EH (cell line): Measurements from ENCODE around the gene APLP2.
A peak's percentile ranks its signal among the peaks of the same experiment; 100 is the strongest.
"Not testable (repeated sequence)": the region's sequence is repeated elsewhere in the genome, so short reads cannot be mapped to it uniquely, and the experiment has no call there.

Experiments
- DNase-seq: peaks from one replicate; pipeline ENCODE4 v3.0.0-alpha.2; 2015; ENCODE audit warnings: low read depth

The APLP2 gene

DNA sequence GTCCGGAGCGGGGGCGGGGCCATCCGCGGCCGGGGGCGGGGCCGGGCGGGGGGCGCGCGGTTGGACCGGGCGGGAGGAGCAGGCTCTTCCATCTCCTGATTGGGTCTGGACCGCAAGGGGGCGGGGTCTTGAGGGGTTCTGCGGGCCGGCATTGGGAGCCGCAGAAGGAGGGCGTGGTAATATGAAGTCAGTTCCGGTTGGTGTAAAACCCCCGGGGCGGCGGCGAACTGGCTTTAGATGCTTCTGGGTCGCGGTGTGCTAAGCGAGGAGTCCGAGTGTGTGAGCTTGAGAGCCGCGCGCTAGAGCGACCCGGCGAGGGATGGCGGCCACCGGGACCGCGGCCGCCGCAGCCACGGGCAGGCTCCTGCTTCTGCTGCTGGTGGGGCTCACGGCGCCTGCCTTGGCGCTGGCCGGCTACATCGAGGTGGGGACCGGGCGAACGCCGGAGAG lies at the start of gene APLP2:
APLP2 (plus strand) TSS at position 236 of the 450 bp plus-strand sequence; CDS start at position 320, 84 bp downstream.
- DNase-seq = peak; percentile 99

DNA sequence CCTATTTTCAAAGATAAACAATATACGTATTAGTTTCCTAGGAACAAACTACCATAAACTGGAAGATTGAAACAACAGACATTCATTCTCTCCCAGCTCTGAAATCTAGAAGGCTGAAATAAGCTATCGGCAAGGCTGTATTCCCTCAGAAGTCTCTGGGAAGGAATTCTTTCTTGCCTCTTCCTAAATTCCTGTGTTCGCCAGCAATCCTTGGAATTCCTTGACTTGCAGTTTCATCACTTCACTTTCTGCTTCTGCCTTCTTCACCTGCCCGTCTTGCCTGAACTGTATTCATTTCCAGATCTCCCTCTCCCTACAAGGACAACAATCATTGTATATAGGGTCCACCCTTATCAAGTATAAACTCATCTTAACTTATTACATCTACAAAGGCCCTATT lies 49.4 kb upstream of the APLP2 start:
- DNase-seq = peak; percentile 54

- not testable (repeated sequence) for DNase-seq
These were observed 48.1 kb upstream of the APLP2 start for GRCh38 chr11:130021606-130022005.

DNA sequence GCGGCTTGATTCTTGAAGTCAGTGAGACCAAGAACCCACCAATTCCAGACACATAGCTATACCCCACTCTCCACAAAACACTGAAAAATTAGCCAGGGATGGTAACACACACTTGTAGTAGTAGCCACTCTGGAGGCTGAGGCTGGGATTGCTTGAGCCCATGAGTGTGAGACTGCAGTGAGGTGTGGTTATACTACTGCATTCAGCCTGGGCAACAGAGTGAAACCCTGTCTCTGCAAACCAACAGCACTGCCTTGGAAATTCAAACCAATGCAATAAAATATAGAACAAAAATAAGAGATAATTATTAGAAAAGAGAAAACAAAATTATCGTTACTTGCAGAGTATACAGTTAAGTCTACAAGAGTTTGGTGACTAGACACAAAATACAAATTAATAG lies 46.9 kb upstream of the APLP2 start:
- DNase-seq = no peak

GRCh38 chr11:130023204-130023603 lies 46.5 kb upstream of the APLP2 start:
- peak; percentile 94 for DNase-seq

- DNase-seq = peak; percentile 85
These were observed 45.3 kb upstream of the APLP2 start for GRCh38 chr11:130024361-130024760.

DNA sequence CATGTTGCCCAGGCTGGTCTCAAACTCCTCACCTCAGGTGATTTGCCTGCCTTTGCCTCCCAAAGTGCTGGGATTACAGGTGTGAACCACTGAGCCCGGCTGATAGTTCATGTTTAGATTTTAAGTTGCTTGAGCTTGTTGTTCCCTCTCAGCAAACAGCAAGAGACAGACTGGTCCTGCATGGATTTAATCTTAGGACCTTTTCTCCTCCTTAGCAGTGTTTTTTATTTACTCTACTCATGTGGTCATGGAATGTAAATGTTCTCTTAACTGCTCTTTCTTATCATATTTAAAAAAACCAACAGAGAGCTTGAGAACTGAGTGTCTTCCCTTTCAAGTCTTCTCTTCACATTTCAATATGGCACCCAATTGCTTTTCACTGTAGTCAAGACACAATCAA lies 44.3 kb upstream of the APLP2 start:
- no peak for DNase-seq

GRCh38 chr11:130029137-130029536 lies 40.6 kb upstream of the APLP2 start:
- DNase-seq = no peak

DNA sequence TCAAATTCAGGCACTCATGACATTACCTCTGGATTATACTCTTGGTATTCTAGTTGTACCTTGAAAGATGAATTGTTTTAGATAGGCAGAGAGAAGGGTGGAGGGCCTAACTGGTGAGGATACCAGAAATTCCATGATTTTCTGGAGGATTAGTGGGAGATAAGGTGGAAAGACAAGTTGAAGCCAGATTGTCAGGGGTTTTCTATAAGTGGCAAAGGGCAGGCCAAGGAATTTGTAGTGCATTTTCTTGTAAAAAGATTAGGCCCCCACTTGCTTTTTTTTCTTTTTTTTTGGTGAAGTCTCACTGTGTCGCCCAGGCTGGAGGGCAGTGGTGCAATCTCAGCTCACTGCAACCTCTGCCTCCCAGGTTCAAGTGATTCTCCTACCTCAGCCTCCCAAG lies 38.6 kb upstream of the APLP2 start:
- DNase-seq = no peak

- DNase-seq = no peak
These were observed 37.7 kb upstream of the APLP2 start for GRCh38 chr11:130031945-130032344.

DNA sequence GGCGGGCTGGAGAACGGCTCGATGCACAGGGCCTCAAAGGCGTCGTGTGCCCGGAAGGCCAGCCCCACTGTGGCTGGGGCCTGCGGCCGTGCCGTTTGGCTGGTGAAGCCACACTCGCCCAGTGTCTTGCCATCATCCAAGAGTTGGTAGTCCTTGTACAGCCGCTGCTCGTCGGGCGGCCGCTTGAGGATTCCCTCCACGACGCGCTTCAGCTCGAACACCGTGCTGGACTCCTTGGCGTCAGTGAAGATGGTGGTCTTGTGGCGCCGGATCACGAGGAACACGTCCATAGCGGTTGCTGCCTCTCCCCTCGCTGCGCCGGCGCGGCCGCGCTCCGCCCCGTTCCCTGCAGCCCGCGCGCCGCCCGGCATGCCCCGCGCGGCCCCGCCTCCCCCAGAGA lies 36.8 kb upstream of the APLP2 start:
- no peak for DNase-seq

- DNase-seq = no peak
These were observed 35.5 kb upstream of the APLP2 start for GRCh38 chr11:130034236-130034635.

DNA sequence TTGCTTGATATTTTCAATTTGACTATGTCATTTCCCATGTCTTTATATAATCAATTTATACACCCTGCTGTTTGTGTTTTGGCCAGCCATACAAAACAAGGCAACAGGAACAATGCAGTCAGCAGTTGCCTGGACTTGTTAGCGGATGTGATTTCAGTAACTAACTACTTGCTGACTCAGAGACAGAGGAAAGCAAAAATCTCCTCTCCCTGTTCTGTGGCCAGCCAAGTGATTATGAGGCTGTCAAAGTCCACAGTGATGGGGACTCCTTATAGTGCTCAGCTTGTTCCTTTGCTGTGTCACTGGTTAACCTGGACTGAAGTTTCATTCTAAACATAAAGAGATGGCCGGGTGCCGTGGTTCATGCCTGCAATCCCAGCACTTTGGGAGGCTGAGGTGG lies 32.6 kb upstream of the APLP2 start:
- DNase-seq = peak; percentile 73

GRCh38 chr11:130037881-130038585 lies 31.7 kb upstream of the APLP2 start:
- no peak for DNase-seq

DNA sequence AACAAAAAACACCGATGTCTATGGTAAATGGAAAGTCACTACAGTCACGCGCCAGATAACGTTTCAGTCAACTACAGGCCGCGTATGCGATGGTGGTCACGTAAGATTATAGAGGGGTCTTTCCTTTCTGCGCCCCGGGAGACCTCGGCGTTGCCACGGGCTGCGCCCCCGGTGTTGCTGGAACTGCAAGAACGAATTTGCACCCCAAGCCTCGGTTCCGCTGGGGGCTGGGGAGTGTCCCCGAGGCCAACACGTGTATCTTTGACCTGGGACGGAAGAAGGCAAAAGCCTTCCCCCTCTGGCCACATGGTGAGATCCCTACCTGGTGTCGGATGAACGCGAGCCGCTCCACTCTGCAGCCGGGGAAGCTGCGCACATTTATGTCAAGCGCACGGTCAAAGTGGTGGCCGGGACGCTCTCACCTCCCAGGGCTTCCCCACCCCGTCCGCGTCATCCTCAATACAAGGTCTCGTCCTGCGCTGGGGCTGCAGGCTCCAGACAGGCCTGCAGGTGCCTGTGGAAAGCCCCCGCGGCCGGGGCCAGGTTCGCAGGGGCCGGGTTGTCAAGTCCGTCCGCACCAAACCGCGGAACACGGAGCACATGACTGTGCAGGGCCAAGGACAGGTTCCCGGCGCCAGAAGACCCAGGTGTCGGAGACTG lies 29.3 kb upstream of the APLP2 start:
- no peak for DNase-seq

DNA sequence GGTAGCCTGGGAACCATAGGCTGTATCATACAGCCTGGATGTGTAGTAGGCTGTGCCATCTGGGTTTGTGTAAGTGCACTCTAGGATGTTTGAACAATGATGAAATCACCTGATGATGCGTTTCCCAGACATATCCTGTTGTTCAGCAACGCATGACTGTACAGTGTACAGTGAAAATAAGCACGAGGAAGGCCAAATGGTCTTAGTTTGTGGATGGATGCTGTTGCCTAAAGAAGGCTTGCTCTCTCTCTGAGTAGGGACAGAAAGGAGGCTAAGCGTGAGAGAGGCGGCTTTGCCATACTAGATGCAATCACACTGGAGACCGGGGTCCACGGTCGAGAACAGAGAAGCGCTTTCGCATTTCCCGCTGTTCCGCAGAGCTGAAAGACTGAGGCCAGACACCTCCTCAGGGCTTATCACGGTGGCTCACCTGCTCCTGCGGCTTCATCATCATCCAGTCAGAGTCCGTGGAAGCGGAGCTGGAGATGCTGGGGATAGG lies 27.6 kb upstream of the APLP2 start:
- DNase-seq = peak; percentile 88

DNA sequence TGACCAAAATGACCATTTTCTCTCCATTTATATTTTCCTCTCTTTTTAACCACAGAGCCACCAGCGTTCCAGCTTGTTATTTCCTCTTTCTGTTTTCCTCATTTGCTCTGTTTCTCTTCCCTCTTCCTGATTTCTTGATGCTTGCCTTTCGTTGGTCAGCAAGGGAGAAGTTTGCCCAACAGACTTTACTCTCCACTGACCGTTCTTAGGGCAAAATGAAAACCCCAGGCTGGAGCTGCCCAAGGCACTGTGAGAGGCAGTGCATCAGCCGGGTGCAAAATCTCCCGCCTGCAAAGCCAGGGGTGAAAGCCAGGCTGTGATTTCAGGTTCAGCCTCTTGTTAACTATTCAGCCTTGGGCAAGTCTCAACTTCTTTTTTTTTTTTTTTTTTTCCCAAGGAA lies 26.1 kb upstream of the APLP2 start:
- no peak for DNase-seq

DNA sequence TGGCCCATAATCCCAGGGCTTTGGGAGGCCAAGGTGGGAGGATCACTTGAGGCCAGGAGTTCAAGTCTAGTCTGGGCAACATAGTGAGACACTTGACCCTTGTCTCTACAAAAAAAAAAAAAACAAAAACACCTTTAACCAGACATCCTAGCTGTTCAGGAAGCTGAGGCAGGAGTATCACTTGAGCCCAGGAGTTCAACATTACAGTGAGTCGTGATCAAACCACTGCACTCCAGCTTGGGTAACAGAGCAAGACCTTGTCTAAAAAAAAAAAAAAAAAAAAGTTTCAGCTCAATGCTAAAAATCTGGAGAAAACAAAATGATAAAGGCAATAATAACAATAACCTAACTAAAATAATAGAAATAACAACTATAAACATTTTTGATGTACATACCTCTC lies 22.6 kb upstream of the APLP2 start:
- no peak for DNase-seq

DNA sequence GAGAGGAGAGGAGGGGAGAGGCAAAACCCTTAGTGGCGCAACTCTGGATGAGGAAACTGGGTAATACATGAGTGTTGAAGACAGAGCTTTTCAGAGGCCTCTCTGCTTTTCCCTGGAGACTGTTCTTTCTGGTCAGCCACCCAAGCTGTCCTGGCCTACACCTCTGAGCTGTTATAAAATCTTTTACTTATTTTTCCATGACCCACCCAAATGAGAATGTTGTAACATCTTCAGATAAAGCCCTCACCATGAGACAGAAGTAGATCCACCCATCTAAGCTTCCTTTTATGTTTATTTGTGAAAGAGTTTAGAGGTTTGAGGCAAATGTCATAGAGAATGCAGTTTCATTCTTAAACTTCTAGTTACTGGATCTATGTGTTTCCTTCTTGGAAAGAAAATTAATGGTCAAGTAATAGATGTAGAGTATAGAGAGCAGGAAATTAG lies 20.3 kb upstream of the APLP2 start:
- DNase-seq = no peak

DNA sequence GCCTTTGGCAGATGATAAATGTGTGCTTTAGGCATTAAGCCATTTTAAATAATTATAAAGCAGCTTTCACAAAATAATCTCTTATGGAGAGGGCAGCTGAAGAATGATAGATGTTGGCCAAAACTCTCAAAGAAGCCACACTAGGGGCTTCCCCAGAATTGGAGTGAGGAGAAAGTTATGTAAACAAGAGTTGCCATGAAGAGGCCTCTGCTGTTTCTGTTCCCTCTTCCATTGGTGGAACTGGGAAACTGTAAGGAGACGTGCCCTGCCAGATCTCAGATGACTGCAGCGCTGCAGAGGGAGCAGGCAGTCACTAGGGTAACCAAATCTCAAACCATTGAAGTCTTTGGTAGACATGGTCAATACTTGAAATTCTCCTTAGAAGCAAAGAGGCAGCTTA lies 19.4 kb upstream of the APLP2 start:
- peak; percentile 53 for DNase-seq

DNA sequence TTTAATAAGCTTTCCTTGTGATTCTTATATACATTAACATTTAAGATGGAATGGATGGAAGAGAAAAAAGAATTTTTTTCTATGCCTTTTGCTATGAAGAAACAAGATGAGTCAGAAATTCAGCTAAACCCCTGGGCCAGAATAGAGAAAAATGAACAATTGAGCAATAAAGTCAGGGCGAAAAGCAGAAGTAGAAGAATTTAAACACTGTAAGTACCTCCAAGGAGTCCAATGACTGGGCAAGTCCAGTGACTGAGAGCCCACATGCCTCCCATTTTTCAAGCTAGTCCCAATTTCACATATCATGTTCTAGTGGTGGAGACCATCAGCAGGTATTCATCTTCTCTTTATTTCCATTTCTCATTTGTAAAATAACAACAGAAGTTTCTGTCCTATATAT lies 18.6 kb upstream of the APLP2 start:
- peak; percentile 49 for DNase-seq

GRCh38 chr11:130052567-130052966 lies 17.1 kb upstream of the APLP2 start:
- DNase-seq = peak; percentile 62

- DNase-seq = no peak
These were observed 14.7 kb upstream of the APLP2 start for GRCh38 chr11:130054966-130055365.
